Thymus (tissue), 11 donors: ENCODE data around the gene SPRED2. TPM values are rescaled to one million over a fixed set of nuclear protein-coding genes. Genes with fewer than 3 reads are reported as not detected.
A peak's percentile ranks its signal among the peaks of the same experiment; 100 is the strongest.
"Not testable (repeated sequence)": the region's sequence is repeated elsewhere in the genome, so short reads cannot be mapped to it uniquely, and the experiment has no call there.

Source experiments
- DNase-seq, 9 donors: peaks; one replicate each; pipeline ENCODE4 v3.0.0-alpha.2; 2013; ENCODE audit warnings: low spot score in 9 of 9, low read depth in 6 of 9, missing footprints in 1 of 9
- H3K27ac ChIP-seq, 2 donors: one replicate each; pipeline ENCODE4 v1.5.1; 2013; ENCODE audit warnings: control low read depth in 1 of 2, low read depth in 1 of 2, low read length in 1 of 2, mild to moderate bottlenecking in 1 of 2, moderate library complexity in 1 of 2
- H3K27me3 ChIP-seq, 2 donors: one replicate each; pipeline ENCODE4 v1.5.1; 2013; ENCODE audit warnings: low read length in 1 of 2; ENCODE audit not compliant: control insufficient read depth in 2 of 2, insufficient read depth in 1 of 2
- H3K36me3 ChIP-seq, 2 donors: one replicate each; pipeline ENCODE4 v1.5.1; 2013; ENCODE audit warnings: low read length in 1 of 2, mild to moderate bottlenecking in 1 of 2, moderate library complexity in 1 of 2; ENCODE audit not compliant: control insufficient read depth in 2 of 2, insufficient read depth in 2 of 2
- H3K4me1 ChIP-seq, 2 donors: one replicate each; pipeline ENCODE4 v1.5.1; 2013; ENCODE audit warnings: low read length in 2 of 2; ENCODE audit not compliant: control insufficient read depth in 2 of 2, insufficient read depth in 2 of 2
- H3K4me3 ChIP-seq, 2 donors: one replicate each; pipeline ENCODE4 v1.5.1; 2013; ENCODE audit warnings: low read length in 2 of 2, control low read depth in 1 of 2, mild to moderate bottlenecking in 1 of 2
- H3K9me3 ChIP-seq, 2 donors: one replicate each; pipeline ENCODE4 v1.5.1; 2013; ENCODE audit warnings: low read length in 1 of 2, mild to moderate bottlenecking in 1 of 2; ENCODE audit not compliant: control insufficient read depth in 2 of 2, insufficient read depth in 1 of 2
- WGBS: extraction: QIAGEN DNeasy Blood & Tissue Kit; methylation state at CpG from one replicate; pipeline ENCODE4 v1.1.7; 2013; 5-methylcytosine and 5-hydroxymethylcytosine counted together
- polyA plus RNA-seq: library from polyadenylated mRNA; stranded (reverse); fragments of 200-250 nt; gene quantifications from one replicate; pipeline ENCODE4 v1.2.3, GENCODE V29; 2013
- total RNA-seq: library from RNA; stranded (reverse); fragments of 120-200 nt; gene quantifications from one replicate; pipeline ENCODE4 v1.2.4, GENCODE V29; 2013
- donor health status: healthy.

SPRED2 gene
- total and polyA plus RNA-seq, 2 donors, result 7.9 to 17.0 TPM

- Histone ChIP-seq H3K4me1 (peaks cover 43 to 73% of the 10 kb centered on the region in 2 donors), H3K36me3 (peaks cover 26% of the 10 kb centered on the region in 2 donors), H3K9me3 (no peaks in the 10 kb centered on the region), H3K27ac (peak overlapping the region in 1 of 2 donors; percentile 67), H3K4me3 (no peak overlapping the region), H3K27me3 (no peaks in the 10 kb centered on the region)
- WGBS, result 80% methylated on average over 4 of the region's 4 CpGs
- peak in 1 of 9 donors; percentile 41 for DNase-seq
Measured at GRCh38 chr2:65326276-65326675, 106.1 kb downstream of the SPRED2 start.

- peaks cover 54 to 84% of the 10 kb centered on the region in 2 donors for H3K4me1 ChIP-seq
- 97% methylated on average over 2 of the region's 2 CpGs for WGBS
- peaks cover 0 to 3% of the 10 kb centered on the region in 2 donors for H3K9me3 ChIP-seq
- no peak for DNase-seq
- H3K4me3 ChIP-seq, result no peak overlapping the region
- H3K27me3 ChIP-seq, result no peaks in the 10 kb centered on the region
- H3K36me3 ChIP-seq, result peaks cover 16 to 18% of the 10 kb centered on the region in 2 donors
- H3K27ac ChIP-seq, result peak overlapping the region in 1 of 2 donors; percentile 12
Measured at GRCh38 chr2:65325066-65325465, 107.3 kb downstream of the SPRED2 start.

- Histone ChIP-seq H3K4me1 (peaks cover 43 to 64% of the 10 kb centered on the region in 2 donors), H3K4me3 (no peak overlapping the region), H3K27ac (peak overlapping the region; percentile 60 to 85), H3K36me3 (peaks cover 29% of the 10 kb centered on the region in 2 donors), H3K9me3 (peaks cover 0 to 8% of the 10 kb centered on the region in 2 donors), H3K27me3 (no peaks in the 10 kb centered on the region)
- DNase-seq, result peak in 5 of 9 donors; percentile 34 to 76 (median 46)
- WGBS, result 50% methylated on average over 2 of the region's 2 CpGs
Measured at GRCh38 chr2:65320946-65321345, 111.5 kb downstream of the SPRED2 start.

GRCh38 chr2:65320042-65320725 is 112.2 kb downstream of the SPRED2 start:
- 95% methylated on average over 9 of the region's 9 CpGs for WGBS
- H3K27me3 ChIP-seq, result no peaks in the 10 kb centered on the region
- no peak overlapping the region for H3K4me3 ChIP-seq
- peak overlapping the region; percentile 37 to 85 for H3K27ac ChIP-seq
- H3K36me3 ChIP-seq, result peaks cover 32 to 36% of the 10 kb centered on the region in 2 donors
- no peak for DNase-seq
- peaks cover 39 to 58% of the 10 kb centered on the region in 2 donors for H3K4me1 ChIP-seq
- peaks cover 0 to 8% of the 10 kb centered on the region in 2 donors for H3K9me3 ChIP-seq

- peaks cover 0 to 8% of the 10 kb centered on the region in 2 donors for H3K9me3 ChIP-seq
- peaks cover 34 to 52% of the 10 kb centered on the region in 2 donors for H3K4me1 ChIP-seq
- no peak for DNase-seq
- H3K36me3 ChIP-seq, result peaks cover 38 to 40% of the 10 kb centered on the region in 2 donors
- H3K27me3 ChIP-seq, result no peaks in the 10 kb centered on the region
- no peak overlapping the region for H3K4me3 ChIP-seq
- H3K27ac ChIP-seq, result no peak overlapping the region
- 96% methylated on average over 1 of the region's 1 CpG for WGBS
Measured at GRCh38 chr2:65319674-65320041, 112.7 kb downstream of the SPRED2 start.

- peaks cover 0 to 8% of the 10 kb centered on the region in 2 donors for H3K9me3 ChIP-seq
- 97% methylated on average over 5 of the region's 5 CpGs for WGBS
- no peak overlapping the region for H3K27ac ChIP-seq
- H3K4me3 ChIP-seq, result no peak overlapping the region
- H3K36me3 ChIP-seq, result peaks cover 41 to 45% of the 10 kb centered on the region in 2 donors
- DNase-seq, result no peak
- no peaks in the 10 kb centered on the region for H3K27me3 ChIP-seq
- peaks cover 29 to 48% of the 10 kb centered on the region in 2 donors for H3K4me1 ChIP-seq
Measured at GRCh38 chr2:65319072-65319673, 113.2 kb downstream of the SPRED2 start.

- H3K4me3 ChIP-seq, result no peak overlapping the region
- peaks cover 51 to 59% of the 10 kb centered on the region in 2 donors for H3K36me3 ChIP-seq
- peaks cover 16 to 41% of the 10 kb centered on the region in 2 donors for H3K4me1 ChIP-seq
- no peaks in the 10 kb centered on the region for H3K27me3 ChIP-seq
- no peak for DNase-seq
- H3K9me3 ChIP-seq, result peaks cover 0 to 8% of the 10 kb centered on the region in 2 donors
- H3K27ac ChIP-seq, result no peak overlapping the region
- WGBS, result 97% methylated on average over 7 of the region's 7 CpGs
Measured at GRCh38 chr2:65317841-65318240, 114.6 kb downstream of the SPRED2 start.

- H3K36me3 ChIP-seq, result peaks cover 55 to 63% of the 10 kb centered on the region in 2 donors
- not testable (repeated sequence) for H3K27me3 ChIP-seq, DNase-seq, H3K27ac ChIP-seq, H3K9me3 ChIP-seq, H3K4me3 ChIP-seq
- 95% methylated on average over 7 of the region's 7 CpGs for WGBS
- peaks cover 13 to 39% of the 10 kb centered on the region in 2 donors for H3K4me1 ChIP-seq
Measured at GRCh38 chr2:65317351-65317750, 115.0 kb downstream of the SPRED2 start.

GRCh38 chr2:65316072-65316471 is 116.3 kb downstream of the SPRED2 start:
- no peaks in the 10 kb centered on the region for H3K27me3 ChIP-seq
- no peak for DNase-seq
- H3K27ac ChIP-seq, result peak overlapping the region; percentile 14 to 68
- peaks cover 10 to 27% of the 10 kb centered on the region in 2 donors for H3K4me1 ChIP-seq
- H3K9me3 ChIP-seq, result peaks cover 0 to 7% of the 10 kb centered on the region in 2 donors
- no peak overlapping the region for H3K4me3 ChIP-seq
- 79% methylated on average over 6 of the region's 6 CpGs for WGBS
- peaks cover 65 to 76% of the 10 kb centered on the region in 2 donors for H3K36me3 ChIP-seq
